Measurements from ENCODE around the gene PPM1K.
A peak's percentile ranks its signal among the peaks of the same experiment; 100 is the strongest.
"Not testable (repeated sequence)": the region's sequence is repeated elsewhere in the genome, so short reads cannot be mapped to it uniquely, and the experiment has no call there.

PPM1K gene

DNA sequence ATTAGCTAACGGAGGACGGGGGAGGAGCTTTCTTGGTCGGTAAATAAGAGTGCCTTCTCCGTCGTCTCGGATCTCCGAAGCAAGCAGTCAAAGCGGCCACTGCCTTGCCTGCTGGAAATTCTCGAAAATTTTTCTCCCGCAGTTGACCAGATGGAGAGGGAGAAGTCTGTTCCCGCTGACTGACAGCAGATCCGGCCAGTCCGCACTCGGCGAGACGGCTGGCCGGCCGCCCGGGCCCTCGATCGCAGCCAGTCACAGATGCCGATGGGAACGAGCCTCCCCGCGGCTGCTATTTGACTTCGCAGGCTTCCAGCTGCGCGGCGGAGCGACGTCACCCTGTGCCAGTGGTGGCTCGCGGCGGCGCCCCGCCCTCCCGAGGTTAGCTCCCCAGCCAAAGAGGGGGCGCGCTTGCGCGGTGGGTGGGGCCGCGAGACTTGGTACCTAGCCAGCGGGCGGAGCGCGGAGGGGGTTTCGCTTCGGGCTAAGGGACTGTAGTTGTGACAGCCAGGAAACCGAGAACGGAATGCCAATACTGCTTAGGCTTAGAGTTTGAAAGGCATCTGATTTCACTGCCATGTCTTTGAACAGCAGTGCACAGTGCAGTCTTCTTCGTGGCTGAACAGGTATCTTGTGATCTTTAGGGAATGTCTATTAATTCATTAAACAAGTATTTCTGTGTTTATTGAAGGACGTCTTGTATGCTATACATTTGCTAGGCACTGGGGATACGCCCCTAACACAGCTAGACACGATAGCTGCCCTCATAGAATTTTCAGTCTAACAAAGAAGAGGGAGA lies at the start of gene PPM1K:
Gene PPM1K (minus strand): TSS at position 123 of the 796 bp plus-strand sequence. CDS start 5,978 bp downstream, outside the sequence.
- peak; percentile 99 for DNase-seq (ENCODE audit: low spot score)

DNA sequence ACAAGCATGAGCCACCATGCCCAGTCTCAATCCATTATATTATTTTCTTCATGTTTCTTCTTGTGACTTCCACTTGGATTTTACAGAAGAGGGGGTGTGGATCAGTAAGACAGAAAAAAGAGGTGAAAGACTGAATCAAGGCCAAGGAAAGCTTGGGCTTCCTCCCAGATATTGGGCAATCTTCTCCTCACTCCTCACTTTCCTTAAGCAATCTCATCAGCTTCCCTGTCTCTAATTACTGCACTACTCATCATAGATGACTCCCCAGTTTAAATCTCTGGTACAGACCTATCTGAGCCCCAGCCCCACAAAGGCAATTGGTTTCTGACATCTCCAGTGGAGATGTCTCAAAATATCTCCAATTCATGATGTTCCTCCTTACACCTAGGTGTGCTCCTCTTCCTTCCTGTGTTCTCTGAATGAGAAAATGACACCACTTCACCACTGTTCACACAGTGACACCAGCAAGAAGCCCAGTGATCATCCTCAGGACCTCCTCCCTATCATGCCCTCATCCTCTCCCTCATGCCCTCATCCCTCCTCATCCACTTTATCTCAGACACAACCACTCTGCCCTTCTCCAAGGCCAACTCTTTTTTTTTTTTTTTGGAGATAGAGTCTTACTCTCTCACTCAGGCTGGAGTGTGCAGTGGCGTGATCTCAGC lies 49.5 kb upstream of the PPM1K start:
- DNase-seq (ENCODE audit: low spot score), result no peak

DNA sequence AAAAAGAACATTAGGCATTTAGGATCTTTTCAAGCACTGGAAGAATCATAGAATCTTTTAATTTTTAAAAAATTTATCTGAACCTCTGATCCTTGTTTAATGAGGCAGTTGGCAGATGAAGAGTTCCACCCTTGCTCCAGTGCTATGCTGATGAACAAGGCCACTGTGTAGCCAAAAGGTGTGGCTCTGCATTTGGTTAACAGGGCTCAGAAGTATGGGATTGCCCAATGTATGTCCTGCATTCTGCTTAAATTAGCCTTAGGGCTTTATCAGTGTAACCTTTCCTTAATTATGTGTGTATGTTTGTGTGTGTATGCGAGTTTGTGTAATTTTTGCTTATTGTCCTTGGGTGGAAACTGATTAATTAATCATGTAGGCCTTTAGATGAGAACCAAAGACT lies 43.3 kb upstream of the PPM1K start:
- DNase-seq (ENCODE audit: low spot score), result no peak

- DNase-seq (ENCODE audit: low spot score), result peak; percentile 79
Measured at GRCh38 chr4:88320780-88321373, 36.5 kb upstream of the PPM1K start.

DNA sequence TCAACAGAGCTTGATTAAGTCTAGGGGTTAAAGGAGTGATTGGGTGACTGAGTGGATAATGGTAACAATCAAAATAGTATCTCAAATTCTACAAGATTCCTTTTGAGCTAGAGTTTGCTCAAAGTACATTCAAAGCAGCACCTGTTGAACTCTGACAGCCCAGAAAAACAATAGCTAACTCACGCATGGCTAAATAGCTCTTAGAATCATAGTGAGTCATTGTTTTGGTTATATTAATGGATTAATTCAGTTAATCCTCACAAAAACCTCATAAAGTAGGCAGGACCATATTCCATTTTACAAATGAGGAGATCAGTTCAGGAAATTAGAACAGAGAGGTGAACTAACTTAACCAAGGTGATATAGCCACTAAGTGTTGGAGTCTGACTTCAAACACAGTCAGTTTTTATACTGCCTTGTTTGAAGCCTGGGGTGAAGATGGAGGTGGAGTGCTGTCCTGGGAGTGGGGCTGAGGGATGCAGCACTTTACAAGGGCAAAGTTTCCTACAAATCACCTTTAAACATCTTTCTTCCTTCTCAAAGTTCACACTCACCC lies 35.9 kb upstream of the PPM1K start:
- no peak for DNase-seq (ENCODE audit: low spot score)

- DNase-seq (ENCODE audit: low spot score), result no peak
Measured at GRCh38 chr4:88318751-88319350, 34.5 kb upstream of the PPM1K start.

GRCh38 chr4:88315460-88316017 lies 31.2 kb upstream of the PPM1K start:
- DNase-seq (ENCODE audit: low spot score), result no peak

- DNase-seq (ENCODE audit: low spot score), result not testable (repeated sequence)
Measured at GRCh38 chr4:88313088-88313624, 28.8 kb upstream of the PPM1K start.

DNA sequence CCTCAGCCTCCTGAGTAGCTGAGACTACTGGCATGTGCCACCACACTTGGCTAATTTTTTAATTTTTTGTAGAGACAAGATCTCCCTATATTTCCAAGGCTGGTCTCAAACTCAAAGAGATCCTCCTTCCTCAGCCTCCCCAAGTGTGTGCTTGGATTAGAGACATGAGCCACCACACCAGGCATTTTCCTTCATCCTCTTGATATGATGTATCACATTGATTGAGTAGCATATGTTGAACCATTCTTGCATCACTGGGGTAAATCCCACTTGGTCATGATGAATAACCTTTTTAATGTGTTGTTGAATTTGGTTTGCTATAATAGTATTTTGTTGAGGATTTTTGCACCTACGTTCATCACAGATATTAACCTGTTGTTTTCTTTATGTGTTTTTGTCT lies 24.2 kb upstream of the PPM1K start:
- no peak for DNase-seq (ENCODE audit: low spot score)

- DNase-seq (ENCODE audit: low spot score), result no peak
Measured at GRCh38 chr4:88297725-88298454, 13.5 kb upstream of the PPM1K start.

DNA sequence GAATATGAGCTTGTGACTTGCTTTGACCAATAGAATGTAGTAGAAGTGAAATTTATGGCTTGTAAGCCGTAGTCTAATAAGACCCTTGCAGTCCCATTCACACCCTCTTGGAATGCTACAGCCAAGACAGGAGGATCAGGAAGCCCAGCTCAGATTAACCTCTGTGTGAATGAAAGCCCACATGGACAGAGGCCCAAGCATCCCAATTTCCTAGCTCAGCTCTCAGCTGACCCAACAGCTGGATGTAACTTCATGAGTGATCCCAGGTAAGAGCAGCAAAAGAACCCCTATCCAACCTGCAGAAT lies 12.8 kb upstream of the PPM1K start:
- no peak for DNase-seq (ENCODE audit: low spot score)

GRCh38 chr4:88296413-88297211 lies 12.3 kb upstream of the PPM1K start:
- no peak for DNase-seq (ENCODE audit: low spot score)

DNA sequence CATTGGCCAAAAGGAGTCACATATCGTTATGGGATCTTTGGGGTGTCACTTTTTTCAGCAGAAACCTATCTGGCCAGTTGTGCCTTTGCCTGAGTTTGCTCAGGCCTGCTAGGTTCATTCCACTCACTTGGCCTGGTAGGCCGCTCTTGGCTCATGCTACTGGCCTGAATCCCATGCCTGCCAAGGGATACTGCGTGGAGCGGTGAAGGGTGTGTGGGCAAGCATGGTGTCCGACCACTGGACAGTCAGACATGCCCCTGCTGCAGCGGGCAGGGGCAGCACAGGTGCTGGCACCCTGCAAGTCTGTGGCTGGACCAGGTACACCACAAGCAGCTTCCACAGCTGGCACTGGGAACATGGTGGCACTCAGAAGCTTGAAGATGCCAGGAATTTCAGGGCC lies 11.3 kb upstream of the PPM1K start:
- DNase-seq (ENCODE audit: low spot score), result no peak

DNA sequence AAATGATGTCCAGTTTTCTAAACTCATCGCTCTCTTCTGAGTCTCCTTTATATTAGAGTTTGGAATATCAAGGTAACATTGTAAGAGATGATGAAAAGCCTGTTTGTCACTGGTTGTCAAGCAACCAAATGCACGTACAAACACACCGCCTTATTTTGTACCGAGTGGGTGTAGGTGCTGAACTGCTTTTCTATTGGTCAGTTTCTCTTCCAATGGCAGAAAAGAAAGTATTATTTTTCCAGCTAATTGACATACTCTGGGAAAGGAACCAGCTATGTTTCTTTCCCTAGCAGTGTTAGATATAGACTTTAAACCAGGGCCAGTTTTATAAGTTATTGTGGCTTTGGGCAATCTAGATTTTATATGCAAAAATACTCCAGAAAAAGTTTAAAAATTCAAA lies 6.6 kb upstream of the PPM1K start:
- DNase-seq (ENCODE audit: low spot score), result peak; percentile 84

DNA sequence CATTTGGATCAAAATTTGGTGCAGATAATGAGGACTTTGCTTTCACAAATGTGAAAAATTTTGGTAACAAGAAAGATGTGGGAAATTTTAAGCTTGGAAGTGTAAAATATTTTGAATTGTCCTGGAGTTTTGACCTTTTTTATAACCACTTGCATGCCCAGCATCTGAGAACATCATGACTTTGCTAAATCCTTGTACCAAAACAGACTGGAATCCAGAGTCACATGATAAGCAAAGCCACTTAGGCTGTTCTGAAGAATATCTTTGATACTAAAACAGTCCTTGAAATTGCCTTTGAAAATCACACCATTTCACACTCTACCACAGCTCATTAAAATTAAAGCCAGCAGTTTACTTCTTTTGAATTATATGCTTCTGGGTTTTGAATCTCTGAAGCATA lies 2.5 kb upstream of the PPM1K start:
- peak; percentile 25 for DNase-seq (ENCODE audit: low spot score)

- DNase-seq (ENCODE audit: low spot score), result no peak
Measured at GRCh38 chr4:88285235-88285653, 883 bp upstream of the PPM1K start.

- DNase-seq (ENCODE audit: low spot score), result no peak
Measured at GRCh38 chr4:88283661-88284438, 511 bp downstream of the PPM1K start.

GRCh38 chr4:88280228-88280795 lies 4.0 kb downstream of the PPM1K start:
- DNase-seq (ENCODE audit: low spot score), result no peak

GRCh38 chr4:88277711-88278225 lies 6.6 kb downstream of the PPM1K start:
- no peak for DNase-seq (ENCODE audit: low spot score)
